NCI-H1105 treated with DMSO at 0.1 percent for 48 hours (cell line): ENCODE measurements around the gene OTOA.
"Not testable (repeated sequence)": the region's sequence is repeated elsewhere in the genome, so short reads cannot be mapped to it uniquely, and the experiment has no call there.

Source experiments
- DNase-seq: peaks from one replicate; lab custom pipeline; 2025; lab: John Stamatoyannopoulos, UW

The OTOA gene

DNA sequence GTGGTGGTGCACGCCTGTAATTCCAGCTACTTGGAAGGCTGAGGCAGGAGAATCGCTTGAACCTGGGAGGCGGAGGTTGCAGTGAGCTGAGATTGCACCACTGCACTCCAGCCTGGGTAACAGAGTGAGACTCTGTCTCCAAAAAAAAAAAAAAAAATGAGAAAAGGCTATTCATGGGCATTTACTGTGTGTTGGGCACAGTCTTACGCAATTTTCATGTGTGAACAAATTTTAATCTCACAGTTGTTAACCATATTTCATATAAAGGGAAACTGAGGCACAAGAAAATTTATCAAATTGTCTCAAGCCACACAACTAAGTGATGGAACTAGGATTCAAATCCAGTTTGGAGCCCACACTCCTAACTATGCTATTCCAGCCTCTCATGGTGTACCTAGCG is 16.9 kb downstream of the OTOA start:
- DNase-seq, result not testable (repeated sequence)

GRCh38 chr16:21683184-21683583 is 19.4 kb downstream of the OTOA start:
- no peak for DNase-seq

DNA sequence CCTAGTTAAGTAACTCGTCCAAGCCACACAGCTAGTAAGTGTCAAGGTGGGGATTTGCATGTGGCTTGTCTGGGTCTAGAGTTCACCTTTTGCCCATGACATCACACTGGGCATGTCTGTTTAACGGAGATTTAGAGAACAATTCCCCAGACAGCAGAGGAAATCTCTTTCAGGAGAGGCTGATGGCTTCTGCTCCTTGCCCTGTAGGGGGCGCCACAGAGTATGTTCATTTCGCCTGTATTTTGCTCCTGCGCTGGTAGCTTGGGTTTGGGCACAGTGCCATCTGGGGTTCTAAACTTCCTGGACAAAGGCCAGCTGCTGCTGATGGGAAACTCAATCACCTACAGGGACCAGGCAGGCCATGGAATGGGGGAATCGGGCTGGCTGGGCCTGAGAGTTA is 20.4 kb downstream of the OTOA start:
- DNase-seq, result peak; percentile 2

DNA sequence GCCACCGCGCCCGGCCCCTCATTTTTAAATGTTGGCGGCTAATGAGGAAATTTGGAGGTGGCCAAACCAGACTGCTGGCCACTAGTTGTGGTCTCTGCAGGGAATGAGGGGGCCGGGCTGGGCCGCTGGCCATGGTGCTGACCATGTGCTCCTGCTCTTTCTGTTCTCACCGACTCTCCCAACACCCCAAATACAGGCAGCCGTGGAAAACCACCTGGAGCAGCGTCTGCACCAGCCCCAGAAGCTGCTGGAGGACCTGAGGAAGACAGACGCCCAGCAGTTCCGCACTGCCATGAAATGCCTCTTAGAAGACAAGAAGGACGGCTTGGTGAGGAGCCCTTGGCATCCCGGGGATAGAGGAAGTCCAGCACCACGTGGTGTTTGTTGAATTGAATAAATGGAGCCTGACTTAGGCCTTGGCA is 21.3 kb downstream of the OTOA start:
- no peak for DNase-seq

DNA sequence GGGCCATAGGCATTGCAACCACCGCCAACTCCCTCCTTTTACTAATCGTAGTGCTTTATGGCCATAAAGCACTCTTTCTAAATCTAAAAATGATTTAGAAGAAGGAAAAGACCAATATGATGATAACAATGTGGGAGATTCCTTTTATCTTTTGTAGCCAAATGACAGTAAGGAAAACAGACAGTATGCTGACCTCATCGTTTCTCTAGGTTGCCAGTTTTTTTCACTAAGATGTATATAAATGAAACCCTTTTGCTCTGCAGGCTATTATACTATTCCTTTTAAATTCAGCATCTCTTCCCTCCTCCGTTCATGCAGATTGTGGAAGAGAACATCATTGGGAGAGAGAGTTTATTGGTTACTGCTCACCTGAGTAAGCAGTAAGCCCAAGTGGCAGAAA is 25.3 kb downstream of the OTOA start:
- no peak for DNase-seq

- not testable (repeated sequence) for DNase-seq
Observed at GRCh38 chr16:21690967-21691366, 27.2 kb downstream of the OTOA start.

DNA sequence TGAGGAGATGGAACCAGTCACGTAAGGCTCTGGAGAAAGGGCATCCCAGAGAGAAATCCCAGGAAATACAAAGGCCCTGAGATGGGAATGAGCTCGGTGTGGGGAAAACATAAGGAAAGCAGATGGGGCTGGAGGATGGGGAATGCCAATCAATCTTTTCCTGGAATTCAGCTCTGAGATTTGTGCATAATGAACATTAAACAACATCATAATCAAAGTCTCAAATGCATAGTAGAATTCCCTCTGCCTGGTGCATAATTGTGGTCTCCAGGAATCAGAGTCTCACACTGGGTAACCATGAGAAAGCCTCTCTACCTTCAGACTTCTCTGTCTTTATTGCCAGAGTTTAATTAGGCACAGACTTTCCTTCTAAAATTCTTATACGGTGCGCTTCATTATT is 30.8 kb downstream of the OTOA start:
- no peak for DNase-seq

- no peak for DNase-seq
Observed at GRCh38 chr16:21697032-21697431, 33.3 kb downstream of the OTOA start.

GRCh38 chr16:21698169-21699032 is 34.6 kb downstream of the OTOA start:
- no peak for DNase-seq

DNA sequence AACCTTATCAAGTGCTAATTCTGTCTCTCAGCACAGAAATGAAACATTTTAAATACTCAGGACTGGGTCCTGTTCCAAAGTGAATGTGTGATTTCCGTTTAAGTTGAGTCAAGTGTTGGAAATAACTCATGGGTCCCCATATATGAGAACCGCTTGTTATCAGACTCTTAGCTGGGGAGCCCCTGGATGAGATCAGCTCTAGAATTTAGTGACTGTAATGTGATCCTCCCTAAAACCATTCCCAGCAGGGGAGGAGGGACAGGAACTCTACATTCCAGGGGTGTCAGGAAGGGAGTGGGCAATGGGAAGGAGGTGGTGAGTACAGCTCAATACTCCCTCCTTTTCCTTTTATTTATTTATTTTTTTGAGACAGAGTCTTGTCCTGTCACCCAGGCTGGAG is 37.5 kb downstream of the OTOA start:
- no peak for DNase-seq

GRCh38 chr16:21702276-21702675 is 38.5 kb downstream of the OTOA start:
- no peak for DNase-seq

- DNase-seq, result no peak
Observed at GRCh38 chr16:21703156-21703555, 39.4 kb downstream of the OTOA start.

DNA sequence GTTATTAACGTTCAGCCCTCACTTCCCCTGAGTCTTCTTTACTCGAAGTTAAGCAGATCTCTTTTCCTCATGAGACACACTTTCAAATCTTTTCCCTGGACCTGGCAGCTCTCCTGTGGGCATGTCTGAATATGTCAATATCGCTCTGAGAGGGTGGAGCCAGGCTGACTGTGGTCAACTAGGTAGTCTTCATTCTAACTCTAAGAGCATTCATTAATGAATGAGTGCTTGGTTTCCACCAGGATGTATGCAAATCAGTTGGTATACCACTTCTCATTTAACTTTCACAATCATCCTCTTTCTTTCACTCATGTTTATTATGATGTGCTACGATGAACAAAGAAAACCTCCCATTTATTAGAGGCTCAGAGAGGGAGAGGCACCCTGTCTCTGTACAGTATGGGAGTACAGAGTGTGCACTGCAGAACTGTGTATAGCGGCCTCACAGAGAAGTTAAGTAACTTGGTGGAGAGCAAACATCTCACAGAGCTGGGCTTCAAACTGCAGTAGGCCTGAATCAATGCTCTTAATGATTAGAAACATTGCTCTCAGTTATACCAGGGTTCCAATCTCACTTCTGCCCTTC is 39.9 kb downstream of the OTOA start:
- no peak for DNase-seq

DNA sequence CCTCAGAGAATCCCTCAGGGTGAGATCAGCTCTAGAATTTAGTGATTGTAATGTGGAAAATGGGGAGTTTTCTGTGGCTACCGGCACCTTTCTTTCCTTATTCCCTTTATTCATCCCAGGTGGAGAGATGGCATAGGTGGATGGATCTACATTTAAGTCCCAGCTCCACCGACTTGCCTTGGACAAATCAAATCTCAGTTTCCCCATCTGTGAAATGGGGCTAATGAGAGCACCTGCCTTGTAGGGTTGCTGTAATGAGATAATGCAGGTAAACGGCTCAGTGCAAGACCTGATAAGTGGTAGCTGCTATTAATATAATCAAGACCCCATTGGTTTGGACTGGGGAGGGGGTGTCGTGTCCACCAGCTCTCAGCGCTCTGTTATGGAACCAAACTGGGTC is 40.5 kb downstream of the OTOA start:
- no peak for DNase-seq

DNA sequence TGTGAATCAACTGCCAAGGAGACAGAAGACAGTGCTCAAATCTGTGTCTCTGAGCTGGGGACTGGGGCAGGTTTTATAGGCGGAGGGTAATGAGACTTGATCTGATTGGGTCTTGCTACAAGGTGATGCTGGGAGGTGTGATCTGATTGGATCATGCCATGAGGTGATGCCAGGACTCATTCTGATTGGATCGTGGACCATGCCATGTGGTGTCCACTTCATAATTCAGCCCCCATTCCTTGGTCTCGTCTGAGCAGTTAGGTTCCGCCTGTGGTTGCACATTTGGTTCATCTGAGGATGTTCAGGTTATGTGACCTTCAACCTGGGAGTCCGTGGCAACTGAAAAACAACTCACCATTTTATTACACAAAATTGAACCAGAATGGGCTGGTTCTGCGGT is 41.0 kb downstream of the OTOA start:
- DNase-seq, result no peak

DNA sequence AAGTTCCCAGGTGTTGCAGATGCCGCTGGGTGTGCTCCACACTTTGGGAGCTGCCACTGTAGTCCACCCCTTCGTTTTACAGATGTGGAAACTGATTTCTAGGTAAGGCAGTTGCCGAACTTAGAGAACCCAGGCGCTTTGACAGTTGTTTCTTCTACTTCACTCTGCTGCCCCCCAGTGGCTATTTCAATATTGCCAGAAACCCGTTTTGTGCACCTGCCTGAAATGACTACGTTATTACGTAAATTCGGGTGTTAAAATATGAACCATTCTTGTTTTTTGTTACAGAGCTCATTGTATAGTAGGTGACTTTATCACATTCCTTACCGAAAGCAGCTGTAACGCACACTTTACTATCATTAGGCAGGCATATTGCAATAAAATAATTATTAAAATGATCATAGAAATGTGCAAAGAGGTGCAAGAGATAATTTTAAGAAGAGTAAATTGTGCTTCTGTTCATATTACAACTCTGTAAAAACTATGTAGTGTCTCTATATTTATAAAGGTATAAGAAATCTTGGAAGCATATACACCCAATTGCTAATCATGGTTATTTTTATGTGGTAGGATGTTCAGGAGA is 44.9 kb downstream of the OTOA start:
- peak; percentile 60 for DNase-seq

DNA sequence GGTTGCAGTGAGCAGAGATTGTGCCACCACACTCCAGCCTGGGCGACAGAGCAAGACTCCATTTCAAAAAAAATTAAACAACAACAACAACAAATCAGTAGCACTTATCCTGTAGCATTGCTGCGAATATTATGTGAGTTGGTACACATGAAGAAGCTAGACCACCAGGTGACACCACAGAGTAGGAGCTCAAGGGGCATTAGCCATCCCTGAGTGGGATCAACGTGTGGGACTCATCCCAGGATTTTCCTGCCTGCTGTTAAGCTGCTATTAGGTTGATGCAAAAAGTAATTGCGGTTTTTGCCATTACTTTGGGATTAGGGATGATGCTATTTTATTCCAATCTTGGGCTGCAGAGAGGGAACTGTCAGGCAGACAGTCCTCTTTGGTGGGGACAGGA is 47.2 kb downstream of the OTOA start:
- DNase-seq, result no peak

DNA sequence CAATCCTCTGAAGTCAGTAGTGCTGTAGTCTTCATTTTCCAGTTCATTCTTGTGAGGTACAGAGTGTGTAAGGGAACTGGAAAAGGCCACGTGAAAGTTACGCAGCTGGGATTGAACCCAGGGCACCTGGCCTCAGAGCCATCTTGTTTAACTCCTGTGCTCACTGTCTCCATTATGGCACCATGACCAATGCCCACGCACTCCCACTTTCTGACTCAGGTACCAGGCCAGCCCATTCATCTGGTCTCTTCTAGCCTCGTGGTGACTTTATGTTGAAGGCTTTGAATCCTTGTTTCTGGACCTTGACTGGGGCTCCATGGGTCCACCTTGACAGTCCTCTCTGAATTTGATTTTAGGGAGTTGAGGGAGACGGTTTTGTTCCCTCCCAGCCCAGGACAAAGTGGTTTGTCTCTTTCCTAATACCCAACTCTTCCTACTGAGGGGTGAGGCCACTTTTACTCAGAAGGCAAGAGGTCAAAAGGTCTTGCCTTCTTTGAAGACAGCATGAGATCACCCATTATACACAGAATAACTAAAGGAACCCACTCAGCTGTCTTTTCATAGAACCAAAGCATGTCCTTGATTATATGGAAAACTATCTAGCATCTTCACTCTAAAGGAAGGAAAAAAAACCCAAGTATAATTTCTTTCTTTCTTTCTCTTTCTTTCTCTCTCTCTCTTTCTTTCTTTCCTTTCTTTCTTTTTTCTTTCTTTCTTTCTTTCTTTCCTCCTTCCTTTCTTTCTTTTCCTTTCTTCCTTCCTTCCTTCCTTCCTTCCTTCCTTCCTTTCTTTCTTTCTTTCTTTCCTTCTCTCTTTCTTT is 50.0 kb downstream of the OTOA start:
- no peak for DNase-seq

DNA sequence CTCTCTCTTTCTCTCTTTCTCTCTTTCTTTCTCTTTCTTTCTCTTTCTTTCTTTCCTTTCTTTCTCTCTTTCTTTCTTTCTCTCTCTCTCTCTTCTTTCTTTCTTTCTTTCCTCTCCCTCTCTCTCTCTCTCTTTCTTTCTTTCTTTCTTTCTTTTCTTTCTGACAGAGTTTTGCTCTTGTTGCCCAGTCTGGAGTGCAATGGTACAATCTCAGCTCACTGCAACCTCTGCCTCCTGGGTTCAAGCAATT is 50.5 kb downstream of the OTOA start:
- not testable (repeated sequence) for DNase-seq

DNA sequence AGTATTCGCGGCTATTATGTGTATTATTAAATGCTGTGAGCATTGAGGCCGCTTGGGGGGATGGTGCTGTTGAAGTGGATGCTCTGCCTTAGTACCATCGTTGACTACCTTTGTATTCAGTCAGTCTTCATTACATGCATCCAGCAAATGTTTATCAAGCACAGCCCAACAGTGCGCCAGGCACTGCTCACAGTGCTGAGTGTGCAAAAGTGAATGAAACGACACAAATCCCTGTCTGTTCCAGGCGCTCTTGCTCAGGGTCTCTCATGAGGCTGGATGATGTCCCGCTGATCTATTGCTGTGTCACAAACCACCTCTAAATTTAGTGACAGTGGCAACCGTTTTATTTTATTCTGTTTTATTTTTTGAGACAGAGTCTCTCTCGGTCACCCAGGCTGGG is 53.8 kb downstream of the OTOA start:
- no peak for DNase-seq

GRCh38 chr16:21719283-21719682 is 55.5 kb downstream of the OTOA start:
- DNase-seq, result no peak

DNA sequence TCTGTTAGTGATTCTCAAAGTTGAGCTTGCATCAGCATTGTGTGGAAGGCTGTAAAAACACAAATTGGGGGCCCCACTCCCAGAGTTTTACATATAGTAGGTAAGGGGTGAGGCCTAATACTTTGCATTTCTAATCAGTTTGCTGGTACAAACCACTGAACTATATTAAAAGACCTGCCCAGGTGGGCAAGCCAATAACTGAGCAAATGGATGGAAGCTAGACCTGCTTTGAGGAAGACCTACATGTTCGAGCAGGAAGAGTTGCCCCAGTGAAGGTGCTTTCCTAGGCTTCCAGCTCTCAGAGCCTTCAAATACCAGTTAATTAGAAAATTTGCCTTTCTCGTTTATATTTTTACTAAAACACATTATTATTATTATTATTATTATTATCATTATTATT is 56.8 kb downstream of the OTOA start:
- DNase-seq, result no peak
